Naive thymus-derived CD4-positive, alpha-beta T cell (primary cell): ENCODE data around the gene PSME4. TPM values are rescaled to one million over a fixed set of nuclear protein-coding genes. Genes with fewer than 3 reads are reported as not detected.
"Not testable (repeated sequence)": the region's sequence is repeated elsewhere in the genome, so short reads cannot be mapped to it uniquely, and the experiment has no call there.

ENCODE experiments used
- ATAC-seq: fragments of 150-1000 bp; cut with Tn5 transposase; 2 replicates; pipeline ENCODE4 v1.10.0; 2021; ENCODE audit warnings: mild to moderate bottlenecking, moderate library complexity
- CTCF ChIA-PET: fragments of 350-600 bp; sonication (Branson Sonifier 250); formaldehyde crosslinking; loops from one replicate; lab custom pipeline; 2021; ENCODE audit warnings: antibody characterized with exemption; lab: Charles Lee
- POLR2A ChIA-PET: fragments of 350-600 bp; sonication (Branson Sonifier 250); formaldehyde crosslinking; loops from one replicate; lab custom pipeline; 2021; ENCODE audit warnings: antibody characterized with exemption, inconsistent platforms; lab: Charles Lee
- DNase-seq, 9 donors: peaks; one replicate each; pipeline versions ENCODE4 v3.0.0 to v3.0.0-alpha.2; 2020 to 2022; ENCODE audit warnings: mixed read lengths in 1 of 9
- H3K27ac ChIP-seq: one replicate; pipeline ENCODE4 v1.7.0; 2013; ENCODE audit warnings: mild to moderate bottlenecking, low read depth, low read length, moderate library complexity
- H3K27me3 ChIP-seq, 2 donors: one replicate each; pipeline ENCODE4 v1.7.0; 2013; ENCODE audit warnings: low read length in 2 of 2, mild to moderate bottlenecking in 2 of 2, moderate library complexity in 2 of 2; ENCODE audit not compliant: control insufficient read depth in 2 of 2, insufficient read depth in 2 of 2
- H3K36me3 ChIP-seq, 3 experiments: 1 replicate in 2 of 3; 2 replicates in 1 of 3; pipeline ENCODE4 v1.7.0; 2013; ENCODE audit warnings: low read length in 3 of 3, mild to moderate bottlenecking in 3 of 3, moderate library complexity in 1 of 3; ENCODE audit not compliant: insufficient read depth in 3 of 3, control insufficient read depth in 2 of 3
- H3K4me1 ChIP-seq, 2 donors: one replicate each; pipeline ENCODE4 v1.7.0; 2013; ENCODE audit warnings: low read length in 2 of 2, mild to moderate bottlenecking in 2 of 2, moderate library complexity in 1 of 2; ENCODE audit not compliant: control insufficient read depth in 2 of 2, insufficient read depth in 2 of 2
- H3K4me3 ChIP-seq: 2 replicates; pipeline ENCODE4 v1.7.0; 2013; ENCODE audit warnings: mild to moderate bottlenecking, low read length
- H3K9me3 ChIP-seq, 3 experiments: 1 replicate in 2 of 3; 2 replicates in 1 of 3; pipeline ENCODE4 v1.7.0; 2013; ENCODE audit warnings: low read length in 3 of 3; ENCODE audit not compliant: control insufficient read depth in 2 of 3
- H3K27ac Mint-ChIP-seq, 9 donors: one replicate each; pipeline ENCODE4 v1.8.0; 2020 to 2022; ENCODE audit warnings: mixed read lengths in 9 of 9, mild to moderate bottlenecking in 8 of 9, moderate library complexity in 5 of 9, inconsistent platforms in 2 of 9
- H3K27me3 Mint-ChIP-seq, 5 donors: one replicate each; pipeline ENCODE4 v1.8.0; 2021 to 2022; ENCODE audit warnings: mixed read lengths in 5 of 5, mild to moderate bottlenecking in 1 of 5
- H3K36me3 Mint-ChIP-seq, 5 donors: one replicate each; pipeline ENCODE4 v1.8.0; 2020 to 2022; ENCODE audit warnings: mixed read lengths in 5 of 5, mild to moderate bottlenecking in 3 of 5, inconsistent platforms in 1 of 5
- H3K4me1 Mint-ChIP-seq, 7 donors: one replicate each; pipeline ENCODE4 v1.8.0; 2020 to 2022; ENCODE audit warnings: mixed read lengths in 7 of 7, mild to moderate bottlenecking in 3 of 7, inconsistent platforms in 1 of 7
- H3K4me3 Mint-ChIP-seq, 10 donors: one replicate each; pipeline ENCODE4 v1.8.0; 2020 to 2022; ENCODE audit warnings: mild to moderate bottlenecking in 10 of 10, mixed read lengths in 10 of 10, moderate library complexity in 6 of 10, inconsistent platforms in 2 of 10
- H3K9me3 Mint-ChIP-seq, 11 donors: one replicate each; pipeline ENCODE4 v1.8.0; 2020 to 2022; ENCODE audit warnings: mixed read lengths in 11 of 11, mild to moderate bottlenecking in 4 of 11, inconsistent platforms in 1 of 11, moderate library complexity in 1 of 11
- intact Hi-C, 2 donors: fragments of 100-400 bp; cut with micrococcal nuclease; formaldehyde crosslinking; loops; one replicate each; pipeline ENCODE4 v1.15.1; 2023
- polyA plus RNA-seq, 2 donors: library from polyadenylated mRNA; unstranded; fragments of 300-500 nt; fragmentation: Illumina TruSeq; gene quantifications; one replicate each; pipeline ENCODE4 v1.2.3, GENCODE V29; 2021
- total RNA-seq, 6 experiments: library from RNA in 5 of 6; stranded (reverse) in 5 of 6; gene quantifications; 1 replicate in 5 of 6; 2 replicates in 1 of 6; pipeline ENCODE4 v1.2.3 and lab custom pipeline; 2021 to 2026

The PSME4 gene
- total and polyA plus RNA-seq, 7 experiments from 2014 or later = 2.4 to 80.1 (median 53.3) TPM

DNA sequence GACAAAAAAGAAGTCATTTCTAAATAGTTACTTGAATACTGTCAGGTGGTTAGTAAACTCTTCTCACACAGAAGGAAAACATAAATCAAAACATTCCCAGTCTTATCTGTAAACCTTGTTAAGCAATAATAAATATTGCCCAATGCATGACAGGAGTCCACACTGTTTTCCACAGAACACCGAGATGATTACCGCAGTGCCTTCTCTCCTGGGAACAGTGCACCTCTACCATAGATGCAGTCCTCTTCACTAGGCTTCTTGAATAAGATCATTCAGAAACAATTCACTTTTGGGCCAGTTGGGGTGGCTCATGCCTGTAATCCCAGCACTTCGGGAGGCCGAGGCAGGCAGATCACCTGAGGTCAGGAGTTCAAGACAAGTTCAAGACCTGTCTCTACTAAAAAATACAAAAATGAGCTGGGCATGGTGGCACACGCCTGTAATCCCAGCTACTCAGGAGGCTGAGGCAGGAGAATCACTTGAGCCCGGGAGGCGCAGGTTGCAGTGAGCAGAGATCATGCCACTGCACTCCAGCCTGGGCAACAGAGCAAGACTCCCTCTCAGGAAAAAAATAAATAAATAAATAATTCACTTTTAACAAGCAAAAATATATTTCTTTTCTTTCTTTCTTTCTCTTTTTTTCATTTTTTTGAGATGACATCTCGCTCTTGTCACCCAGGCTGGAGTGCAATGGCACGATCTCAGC, 119.6 kb downstream of the PSME4 start:
- POLR2A ChIA-PET, H3K4me3 Mint-ChIP-seq, intact Hi-C loops, H3K9me3 ChIP-seq, DNase-seq, H3K4me1 ChIP-seq, H3K27ac ChIP-seq, H3K27me3 ChIP-seq, H3K9me3 Mint-ChIP-seq, ATAC-seq, H3K4me1 Mint-ChIP-seq, H3K27me3 Mint-ChIP-seq, H3K4me3 ChIP-seq: not testable (repeated sequence)
- H3K36me3 ChIP-seq = peaks cover 0 to 19% (median 0%) of the 10 kb centered on the region in 3 experiments
- Mint-ChIP-seq H3K36me3 (peaks cover 4 to 39% (median 13%) of the 10 kb centered on the region in 5 donors), H3K27ac (peak overlapping the region in 1 of 9 donors; percentile 10)
- CTCF ChIA-PET = interaction anchor here (0.7 kb wide), 1 partner anchor 112 kb away, joined by 3 read pairs; no protein-coding TSS in a partner anchor

DNA sequence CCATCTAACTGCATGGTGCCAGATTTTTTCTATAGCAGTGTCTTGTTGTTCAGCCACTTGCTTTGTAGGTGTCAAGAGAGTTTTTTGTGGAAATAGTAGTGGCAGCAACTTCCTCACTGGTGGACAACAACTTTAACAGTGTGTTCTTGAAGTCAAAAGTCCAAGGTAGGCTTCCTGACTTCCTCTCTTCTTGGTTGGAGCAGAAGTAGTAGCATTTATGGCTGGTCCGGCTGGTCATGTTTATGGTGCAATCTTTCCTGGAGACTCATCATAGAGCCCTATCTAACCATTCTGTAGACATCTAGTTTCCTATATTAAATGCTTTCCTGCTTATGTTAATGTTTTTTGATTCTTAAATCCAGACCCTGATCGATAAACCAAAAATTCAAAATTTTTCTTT, 122.7 kb downstream of the PSME4 start:
- H3K36me3 Mint-ChIP-seq = peaks cover 0 to 16% (median 2%) of the 10 kb centered on the region in 5 donors
- peaks cover 0 to 3% (median 0%) of the 10 kb centered on the region in 3 experiments for H3K36me3 ChIP-seq
- H3K4me3 Mint-ChIP-seq = no peak overlapping the region
- no peaks in the 10 kb centered on the region for H3K4me1 ChIP-seq
- peaks cover 2 to 11% (median 8%) of the 10 kb centered on the region in 7 donors for H3K4me1 Mint-ChIP-seq
- DNase-seq (no peak), ATAC-seq (no peak)
- H3K27me3 Mint-ChIP-seq = no peaks in the 10 kb centered on the region
- ChIA-PET CTCF (no interaction called here), POLR2A (no interaction called here)
- peaks cover 0 to 3% (median 0%) of the 10 kb centered on the region in 11 donors for H3K9me3 Mint-ChIP-seq
- no peak overlapping the region for H3K4me3 ChIP-seq
- H3K27me3 ChIP-seq = no peaks in the 10 kb centered on the region
- H3K27ac Mint-ChIP-seq = peak overlapping the region in 1 of 9 donors; percentile 10
- no peaks in the 10 kb centered on the region for H3K9me3 ChIP-seq
- H3K27ac ChIP-seq = no peak overlapping the region
- intact Hi-C loops = no loop called here

DNA sequence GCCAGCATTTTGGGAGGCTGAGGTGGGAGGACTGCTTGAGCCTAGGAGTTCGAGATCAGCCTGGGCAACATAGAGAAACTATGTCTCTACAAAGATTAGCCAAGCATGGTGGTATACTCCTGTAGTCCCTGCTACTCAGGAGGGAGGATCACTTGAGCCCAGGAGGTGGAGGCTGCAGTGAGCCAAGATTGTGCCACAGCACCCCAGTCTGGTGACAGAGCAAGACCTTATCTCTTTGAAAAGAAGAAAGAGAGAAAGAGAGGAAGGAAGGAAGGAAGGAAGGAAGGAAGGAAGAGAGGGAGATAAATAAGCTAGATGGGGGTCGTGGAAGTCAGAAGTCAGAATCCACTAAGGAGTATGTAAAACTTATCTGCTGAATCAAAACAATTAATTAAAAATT, 127.2 kb downstream of the PSME4 start:
- H3K27ac Mint-ChIP-seq = peak overlapping the region in 2 of 9 donors; percentile 41 to 53

DNA sequence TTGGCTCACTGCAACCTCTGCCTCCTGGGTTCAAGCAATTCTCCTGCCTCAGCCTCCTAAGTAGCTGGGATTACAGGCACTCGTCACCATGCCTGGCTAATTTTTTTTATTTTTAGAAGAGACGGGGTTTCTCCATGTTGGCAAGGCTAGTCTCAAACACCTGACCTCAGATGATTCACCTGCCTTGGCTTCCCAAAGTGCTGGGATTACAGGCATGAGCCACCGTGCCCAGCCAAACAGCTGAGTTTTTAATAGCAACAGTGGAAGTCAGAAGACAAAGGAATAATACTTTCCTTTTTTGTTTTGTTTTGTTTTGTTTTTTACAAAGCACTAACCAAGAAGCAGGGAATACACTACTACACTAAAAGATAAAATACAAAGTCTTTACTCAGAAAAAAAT, 127.9 kb downstream of the PSME4 start:
- Histone ChIP-seq H3K4me1 (no peaks in the 10 kb centered on the region), H3K27ac (no peak overlapping the region), H3K36me3 (no peaks in the 10 kb centered on the region), H3K27me3 (no peaks in the 10 kb centered on the region), H3K4me3 (no peak overlapping the region), H3K9me3 (no peaks in the 10 kb centered on the region)
- intact Hi-C loops = no loop called here
- Mint-ChIP-seq H3K36me3 (peaks cover 0 to 9% (median 0%) of the 10 kb centered on the region in 5 donors), H3K9me3 (peaks cover 0 to 6% (median 0%) of the 10 kb centered on the region in 11 donors), H3K27ac (peak overlapping the region in 1 of 9 donors; percentile 41), H3K4me1 (peaks cover 0 to 16% (median 9%) of the 10 kb centered on the region in 7 donors), H3K27me3 (peaks cover 0 to 6% (median 0%) of the 10 kb centered on the region in 5 donors), H3K4me3 (no peak overlapping the region)
- CTCF ChIA-PET = interaction anchor here (0.7 kb wide), 1 partner anchor 43 kb away, joined by 3 read pairs; no protein-coding TSS in a partner anchor
- DNase-seq = no peak
- POLR2A ChIA-PET = no interaction called here
- ATAC-seq = no peak

More for the DNA sequence above, 127.2 kb downstream of the PSME4 start:
- DNase-seq (no peak), ATAC-seq (no peak)
- Histone ChIP-seq H3K27me3 (no peaks in the 10 kb centered on the region), H3K4me1 (no peaks in the 10 kb centered on the region), H3K4me3 (no peak overlapping the region), H3K9me3 (no peaks in the 10 kb centered on the region), H3K36me3 (no peaks in the 10 kb centered on the region), H3K27ac (no peak overlapping the region)
- Mint-ChIP-seq H3K9me3 (peaks cover 0 to 6% (median 0%) of the 10 kb centered on the region in 11 donors), H3K4me3 (peak overlapping the region in 1 of 10 donors; percentile 44), H3K27me3 (peaks cover 0 to 6% (median 0%) of the 10 kb centered on the region in 5 donors), H3K4me1 (peaks cover 0 to 16% (median 9%) of the 10 kb centered on the region in 7 donors), H3K36me3 (peaks cover 0 to 14% (median 0%) of the 10 kb centered on the region in 5 donors)
- CTCF ChIA-PET = no interaction called here
- intact Hi-C loops = no loop called here
- POLR2A ChIA-PET = no interaction called here

DNA sequence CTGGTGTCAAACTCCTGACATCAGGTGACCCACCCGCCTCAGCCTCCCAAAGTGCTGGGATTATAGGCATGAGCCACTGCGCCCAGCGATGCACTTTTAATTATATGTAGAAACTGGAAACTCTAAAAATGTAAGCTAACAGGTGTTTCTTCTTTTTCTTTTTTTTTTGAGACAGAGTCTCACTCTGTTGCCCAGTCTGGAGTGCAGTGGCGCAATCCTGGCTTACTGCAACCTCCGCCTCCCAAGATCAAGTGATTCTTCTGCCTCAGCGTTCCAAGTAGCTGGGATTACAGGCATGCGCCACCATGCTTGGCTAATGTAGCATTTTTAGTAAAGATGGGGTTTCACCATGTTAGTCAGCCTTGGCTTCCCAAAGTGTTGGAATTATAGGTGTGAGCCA, 129.1 kb downstream of the PSME4 start:
- ATAC-seq, DNase-seq, intact Hi-C loops, H3K27ac ChIP-seq, CTCF ChIA-PET, H3K27me3 ChIP-seq, H3K9me3 ChIP-seq, H3K4me3 Mint-ChIP-seq, H3K9me3 Mint-ChIP-seq, H3K36me3 ChIP-seq, H3K27me3 Mint-ChIP-seq, H3K4me1 ChIP-seq, H3K27ac Mint-ChIP-seq, H3K4me3 ChIP-seq: not testable (repeated sequence)
- Mint-ChIP-seq H3K36me3 (peaks cover 0 to 11% (median 3%) of the 10 kb centered on the region in 5 donors), H3K4me1 (peaks cover 0 to 16% (median 9%) of the 10 kb centered on the region in 7 donors)
- POLR2A ChIA-PET = interaction anchor here (0.7 kb wide), 1 partner anchor 78 kb away, joined by 3 read pairs; no protein-coding TSS in a partner anchor

DNA sequence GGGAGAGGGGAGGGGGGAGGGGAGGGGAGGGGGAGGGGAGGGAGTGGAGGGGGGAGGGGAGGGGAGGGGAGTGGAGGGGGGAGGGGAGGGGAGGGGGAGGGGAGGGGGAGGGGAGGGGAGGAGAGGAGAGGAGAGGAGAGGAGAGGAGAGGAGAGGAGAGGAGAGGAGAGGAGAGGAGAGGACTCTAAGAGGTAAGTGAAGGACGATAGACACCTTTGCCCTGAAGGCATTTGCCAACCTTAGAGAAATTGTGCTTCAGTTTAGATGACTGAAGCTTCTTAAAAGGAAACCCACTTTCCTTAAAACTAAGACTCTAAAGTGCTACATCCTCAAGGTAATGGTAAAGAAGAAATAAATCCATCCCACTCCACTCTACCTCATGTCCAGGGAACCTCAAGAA, 130.2 kb downstream of the PSME4 start:
- Mint-ChIP-seq H3K9me3 (peaks cover 0 to 6% (median 0%) of the 10 kb centered on the region in 11 donors), H3K36me3 (peaks cover 0 to 17% (median 7%) of the 10 kb centered on the region in 5 donors), H3K27me3 (peaks cover 0 to 6% (median 0%) of the 10 kb centered on the region in 5 donors), H3K4me3 (no peak overlapping the region), H3K4me1 (peaks cover 0 to 16% (median 9%) of the 10 kb centered on the region in 7 donors), H3K27ac (no peak overlapping the region)
- no peak overlapping the region for H3K27ac ChIP-seq
- no peak overlapping the region for H3K4me3 ChIP-seq
- H3K27me3 ChIP-seq = no peaks in the 10 kb centered on the region
- ATAC-seq (no peak), DNase-seq (no peak)
- ChIA-PET POLR2A (no interaction called here), CTCF (no interaction called here)
- H3K9me3 ChIP-seq = no peaks in the 10 kb centered on the region
- intact Hi-C loops = no loop called here
- no peaks in the 10 kb centered on the region for H3K36me3 ChIP-seq
- H3K4me1 ChIP-seq = no peaks in the 10 kb centered on the region

DNA sequence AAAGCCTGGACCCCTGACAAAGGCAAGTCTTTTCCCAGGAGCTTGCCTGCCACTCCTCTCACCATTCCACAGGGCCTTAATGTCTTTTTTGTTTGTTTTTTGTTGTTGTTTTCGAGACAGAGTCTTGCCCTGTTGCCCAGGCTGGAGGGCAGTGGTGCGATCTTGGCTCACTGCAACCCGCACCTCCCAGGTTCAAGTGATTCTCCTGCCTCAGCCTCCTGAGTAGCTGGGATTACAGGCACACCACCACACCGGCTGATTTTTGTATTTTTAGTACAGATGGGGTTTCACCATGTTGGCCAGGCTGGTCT, 140.9 kb downstream of the PSME4 start:
- H3K27ac Mint-ChIP-seq, ATAC-seq, H3K4me3 Mint-ChIP-seq, H3K9me3 Mint-ChIP-seq, H3K27me3 ChIP-seq, POLR2A ChIA-PET, H3K27me3 Mint-ChIP-seq, H3K27ac ChIP-seq, DNase-seq, H3K4me1 ChIP-seq, H3K4me3 ChIP-seq, H3K4me1 Mint-ChIP-seq, CTCF ChIA-PET, intact Hi-C loops, H3K9me3 ChIP-seq, H3K36me3 ChIP-seq: not testable (repeated sequence)
- H3K36me3 Mint-ChIP-seq = peaks cover 1 to 50% (median 37%) of the 10 kb centered on the region in 5 donors
